Ammon's horn (tissue), 1 donor: ENCODE results near the gene CDC37.

Experiments
- DNase-seq: peaks from one replicate; pipeline ENCODE4 v3.0.0-alpha.2; 2016; ENCODE audit warnings: low spot score

CDC37 gene

DNA sequence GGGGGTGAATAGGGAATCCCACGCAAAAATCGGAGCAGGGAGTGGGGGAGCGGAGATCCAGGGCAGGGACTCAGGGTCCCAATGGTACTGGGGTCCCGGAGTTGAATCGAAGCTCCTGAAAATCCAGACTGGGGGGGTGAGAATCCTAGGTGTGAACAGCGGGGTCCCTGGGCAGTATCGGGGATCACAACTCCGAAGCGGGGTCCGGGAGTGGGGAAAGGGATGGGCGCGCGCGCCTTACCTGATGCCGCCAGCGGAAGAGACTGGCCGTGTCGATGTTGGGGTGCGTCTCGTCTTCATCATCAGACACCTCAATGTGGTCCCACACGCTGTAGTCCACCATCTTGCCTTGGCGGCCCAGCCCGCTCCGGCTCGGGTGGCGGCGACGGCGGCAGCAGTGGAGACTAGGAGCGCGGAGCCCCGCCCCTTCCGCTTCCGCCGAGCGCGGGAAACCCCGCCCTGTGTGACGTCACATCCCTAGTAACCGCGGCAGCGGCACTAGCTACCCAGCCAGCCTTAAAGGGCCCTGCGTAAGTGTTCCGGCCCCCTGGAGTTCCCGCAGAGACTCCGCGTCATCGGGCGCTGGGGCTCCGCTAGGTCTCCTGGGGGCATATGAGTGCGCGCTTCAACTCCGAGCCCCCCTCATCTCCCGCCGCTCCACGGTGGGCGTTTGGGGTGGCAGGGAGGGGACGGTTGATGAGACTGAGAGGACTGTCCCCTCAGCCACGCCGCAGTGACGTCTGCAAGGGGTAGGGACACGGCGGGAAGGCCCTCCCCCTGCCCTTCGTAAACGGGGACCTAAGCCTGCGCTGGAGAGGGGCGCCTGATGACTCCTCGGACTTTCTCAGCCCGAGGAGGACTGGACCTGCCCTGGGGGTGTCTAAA, at the start of gene CDC37:
CDC37 (minus strand) TSS at position 406 of the 885 bp plus-strand sequence; CDS start at position 343, 63 bp downstream.
- DNase-seq, result peak; percentile 97

DNA sequence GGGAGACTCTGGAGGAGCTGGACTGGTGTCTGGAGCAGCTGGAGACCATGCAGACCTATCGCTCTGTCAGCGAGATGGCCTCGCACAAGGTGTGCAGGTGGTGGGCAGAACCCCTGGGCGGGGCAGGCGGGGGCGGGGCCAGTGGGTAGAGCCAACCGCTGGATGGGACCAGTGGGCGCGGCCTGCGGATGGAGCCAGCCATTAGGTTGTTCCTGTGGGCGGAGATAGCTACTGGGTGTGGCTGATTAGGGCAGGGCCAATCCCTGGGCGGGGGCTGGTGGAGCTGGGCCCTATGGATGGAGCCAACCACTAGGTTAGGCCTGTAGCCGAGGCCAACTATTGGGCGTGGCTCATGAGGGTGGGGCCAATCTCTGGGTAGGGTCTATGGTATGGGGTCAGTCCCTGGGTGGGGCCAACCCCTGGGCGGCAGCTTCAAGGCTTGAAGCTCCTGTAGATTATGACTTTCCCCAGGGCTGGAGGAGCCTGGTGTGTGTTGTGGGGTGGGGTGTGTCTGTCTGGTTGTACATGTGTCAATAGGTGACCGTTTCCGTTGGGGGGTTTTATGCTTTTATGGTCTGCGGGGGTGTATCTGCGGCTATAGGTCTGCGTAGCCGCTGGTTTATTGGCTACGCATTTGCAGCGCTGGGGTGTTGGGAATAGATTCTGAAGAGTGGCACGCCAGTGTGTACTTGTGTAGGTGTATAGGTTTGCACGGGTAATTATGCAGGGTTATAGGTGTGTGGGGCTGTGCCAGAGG, 47.7 kb upstream of the CDC37 start:
- DNase-seq, result no peak

DNA sequence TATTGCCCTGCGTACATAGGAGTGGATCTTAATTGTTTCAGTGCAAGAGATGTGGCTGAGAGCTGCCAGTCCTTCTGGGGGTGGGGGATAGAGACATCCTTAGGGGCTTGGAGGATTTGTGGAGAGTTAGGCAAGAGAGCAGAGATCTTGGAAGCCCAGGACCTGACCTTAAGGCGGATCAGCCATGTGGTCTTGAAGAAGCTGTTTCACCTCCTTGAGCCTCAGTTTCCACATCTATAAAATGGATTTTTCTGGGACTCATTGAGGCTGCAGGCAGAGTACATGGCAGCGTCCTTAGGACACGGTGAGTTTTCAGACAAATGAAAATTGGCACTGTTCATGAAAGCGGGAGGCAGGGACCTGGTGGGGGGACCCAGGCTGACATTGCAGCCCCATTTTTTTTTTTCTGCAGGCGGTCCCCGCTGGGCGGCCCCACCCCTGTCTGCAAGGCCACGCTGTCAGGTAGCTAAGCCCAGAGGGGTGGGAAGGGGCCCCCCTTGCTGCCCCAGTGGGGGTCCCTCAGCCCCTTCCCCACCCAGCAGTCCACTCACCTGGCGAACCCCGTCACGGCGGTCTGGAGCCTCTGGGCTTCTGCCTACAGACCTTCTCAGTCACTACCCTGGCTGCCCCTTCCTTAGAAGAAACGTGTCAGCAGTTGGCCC, 47.0 kb upstream of the CDC37 start:
- DNase-seq, result no peak

DNA sequence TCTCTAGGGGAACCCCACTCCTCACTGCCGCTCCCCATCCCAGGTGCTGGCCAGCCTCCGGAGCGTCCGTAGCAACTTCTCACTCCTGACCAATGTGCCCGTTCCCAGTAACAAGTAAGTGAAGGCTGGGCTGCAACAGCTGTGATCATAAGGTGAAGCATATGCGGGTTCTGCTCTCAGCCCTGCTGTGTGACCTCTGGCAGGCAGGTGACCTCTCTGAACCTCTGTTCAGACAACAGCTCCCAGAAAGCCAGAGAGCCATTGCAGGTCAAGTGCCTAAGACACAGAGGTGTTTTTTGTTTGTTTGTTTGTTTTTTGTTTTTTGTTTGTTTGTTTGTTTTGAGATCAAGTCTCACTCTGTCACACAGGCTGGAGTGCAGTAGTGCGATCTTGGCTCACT, 45.7 kb upstream of the CDC37 start:
- DNase-seq, result no peak

DNA sequence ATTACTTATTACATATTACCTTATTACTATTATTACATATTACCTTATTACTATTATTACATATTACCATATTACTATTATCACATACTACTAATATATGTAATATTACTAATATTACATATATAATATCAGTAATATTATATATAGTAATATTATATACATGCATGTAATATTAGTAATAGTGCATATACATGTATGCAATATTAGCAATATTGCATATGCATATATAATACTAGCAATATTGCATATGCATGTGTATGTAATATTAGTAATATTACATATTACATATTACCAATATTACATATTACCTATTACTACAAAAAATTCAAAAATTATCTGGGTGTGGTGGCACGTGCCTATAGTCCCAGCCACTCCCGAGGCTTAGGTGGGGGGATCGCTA, 39.4 kb upstream of the CDC37 start:
- no peak for DNase-seq

DNA sequence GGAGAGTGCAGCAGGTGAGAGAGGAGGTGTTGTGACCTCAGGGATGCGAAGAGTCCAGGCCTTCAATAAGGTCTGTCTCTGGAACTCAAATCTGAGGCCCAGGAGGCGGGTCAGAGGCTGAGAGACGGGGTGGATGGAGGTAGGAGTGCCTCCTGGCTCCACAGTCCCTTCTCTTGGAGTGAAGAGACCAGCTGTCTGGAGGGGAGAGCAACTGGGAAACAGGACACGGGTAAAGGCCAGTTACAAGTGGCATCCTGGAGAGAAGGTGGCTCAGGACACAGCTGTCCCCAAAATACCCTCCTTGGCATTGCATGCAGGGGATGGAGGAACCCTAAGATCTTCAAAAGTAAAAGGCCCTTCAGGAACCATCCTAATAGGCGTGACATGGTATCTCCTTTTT, 36.2 kb upstream of the CDC37 start:
- no peak for DNase-seq

DNA sequence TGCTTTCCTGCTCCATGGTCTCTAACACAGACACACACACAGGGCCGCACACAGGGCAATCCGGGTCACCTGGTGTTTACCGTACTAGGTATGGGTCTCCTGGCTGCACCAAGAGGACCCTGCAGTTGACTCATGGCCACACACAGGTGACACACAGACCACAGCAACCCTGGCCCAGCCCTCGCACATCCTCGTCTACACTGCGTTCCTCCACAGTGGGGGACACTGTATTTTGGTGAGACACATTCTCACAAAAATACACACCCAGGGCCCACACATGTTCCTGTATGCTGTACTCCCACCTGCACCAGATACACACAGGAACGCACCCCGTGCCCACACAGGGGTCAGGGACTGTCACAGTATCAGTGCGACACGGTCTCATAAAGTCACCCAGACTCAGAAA, 29.8 kb upstream of the CDC37 start:
- DNase-seq, result no peak

DNA sequence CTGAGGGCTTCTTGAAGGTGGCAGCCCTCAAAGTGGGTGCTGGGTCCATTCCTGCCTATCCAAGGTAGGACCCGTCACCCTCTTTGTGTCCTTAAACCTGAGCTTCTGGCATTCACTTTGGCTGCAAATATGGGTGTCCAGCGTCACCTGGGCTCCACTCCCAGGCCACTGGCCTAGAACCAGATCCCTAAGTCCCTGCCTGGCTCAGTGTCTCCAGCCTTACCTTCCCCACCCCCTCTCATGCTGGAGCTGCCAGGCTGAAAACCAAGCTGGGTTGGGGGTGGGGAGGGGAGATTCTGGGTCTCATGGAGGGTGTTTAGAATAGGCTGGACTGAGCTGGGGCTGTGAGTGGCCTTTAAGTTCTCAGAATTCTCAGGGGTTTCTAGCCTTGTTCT, 29.4 kb upstream of the CDC37 start:
- no peak for DNase-seq

DNA sequence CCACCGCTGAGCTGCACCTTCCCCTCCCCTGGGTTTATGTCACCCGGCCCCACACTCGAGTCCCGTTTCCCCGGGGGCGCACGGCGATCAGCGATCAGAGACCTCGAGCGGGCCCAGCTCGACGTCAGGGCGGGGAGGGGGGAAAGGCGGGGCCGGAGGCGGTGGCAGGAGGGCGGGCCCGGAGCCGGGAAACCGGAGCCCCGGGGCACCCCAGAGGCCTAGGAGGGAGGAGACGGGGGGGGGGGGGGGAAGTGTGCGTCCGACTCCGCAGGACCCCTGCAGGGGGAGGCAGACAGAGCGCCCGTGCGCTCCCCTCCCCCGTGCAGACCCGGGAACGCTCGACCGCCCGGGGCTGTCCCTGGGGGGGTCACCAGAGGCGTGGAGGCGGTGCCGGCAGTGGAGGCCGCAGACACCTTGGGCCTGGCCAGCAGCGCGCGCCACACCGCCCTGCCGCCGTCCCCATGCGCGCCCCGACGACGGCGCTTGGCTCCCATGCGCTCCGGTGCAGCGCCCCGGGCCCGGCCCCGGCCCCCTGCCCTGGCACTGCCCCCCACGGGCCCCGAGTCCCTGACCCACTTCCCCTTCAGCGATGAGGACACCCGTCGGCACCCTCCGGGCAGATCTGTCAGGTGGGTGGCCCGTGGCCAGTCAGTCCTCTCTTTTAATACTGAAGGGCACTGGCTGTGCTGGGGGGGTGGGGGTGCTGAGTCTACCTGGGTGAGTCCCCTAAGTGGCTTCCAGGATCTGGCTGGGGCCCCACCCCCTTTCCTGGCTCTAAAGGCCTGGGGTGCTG, 28.8 kb upstream of the CDC37 start:
- DNase-seq, result no peak

DNA sequence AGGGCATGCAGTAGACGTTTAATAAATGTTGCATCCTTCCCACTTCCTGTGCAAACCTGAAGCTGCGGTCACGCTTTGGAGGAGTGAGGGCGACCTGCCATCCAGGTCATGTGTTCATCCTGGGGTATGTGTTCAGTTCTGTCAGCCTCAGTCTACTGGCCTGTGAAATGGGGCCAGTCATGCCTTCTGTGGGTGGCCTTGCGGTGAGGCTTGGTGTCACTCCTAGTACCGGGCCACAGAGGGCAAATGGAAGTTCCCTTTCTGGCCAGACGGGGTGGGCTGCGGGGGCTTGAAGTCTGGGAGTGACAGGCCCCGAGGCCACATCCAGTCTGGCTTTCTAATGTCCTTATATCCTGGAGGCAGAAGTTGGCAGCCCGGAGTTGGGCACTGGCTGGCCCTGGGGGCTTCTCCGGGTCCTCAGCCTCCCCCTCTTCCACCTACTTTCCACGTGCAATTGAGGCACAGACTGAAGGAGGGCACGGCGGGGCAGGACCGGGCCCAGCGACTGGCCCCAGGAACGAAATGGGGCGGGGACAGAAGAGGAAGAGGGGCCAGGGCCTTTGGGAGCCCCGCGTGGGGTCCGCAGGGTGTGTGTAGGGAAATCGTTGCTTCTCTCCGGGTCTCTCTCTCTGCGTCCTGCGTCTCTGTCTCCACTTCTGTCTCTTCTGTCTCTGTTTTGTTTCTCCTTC, 28.1 kb upstream of the CDC37 start:
- no peak for DNase-seq

DNA sequence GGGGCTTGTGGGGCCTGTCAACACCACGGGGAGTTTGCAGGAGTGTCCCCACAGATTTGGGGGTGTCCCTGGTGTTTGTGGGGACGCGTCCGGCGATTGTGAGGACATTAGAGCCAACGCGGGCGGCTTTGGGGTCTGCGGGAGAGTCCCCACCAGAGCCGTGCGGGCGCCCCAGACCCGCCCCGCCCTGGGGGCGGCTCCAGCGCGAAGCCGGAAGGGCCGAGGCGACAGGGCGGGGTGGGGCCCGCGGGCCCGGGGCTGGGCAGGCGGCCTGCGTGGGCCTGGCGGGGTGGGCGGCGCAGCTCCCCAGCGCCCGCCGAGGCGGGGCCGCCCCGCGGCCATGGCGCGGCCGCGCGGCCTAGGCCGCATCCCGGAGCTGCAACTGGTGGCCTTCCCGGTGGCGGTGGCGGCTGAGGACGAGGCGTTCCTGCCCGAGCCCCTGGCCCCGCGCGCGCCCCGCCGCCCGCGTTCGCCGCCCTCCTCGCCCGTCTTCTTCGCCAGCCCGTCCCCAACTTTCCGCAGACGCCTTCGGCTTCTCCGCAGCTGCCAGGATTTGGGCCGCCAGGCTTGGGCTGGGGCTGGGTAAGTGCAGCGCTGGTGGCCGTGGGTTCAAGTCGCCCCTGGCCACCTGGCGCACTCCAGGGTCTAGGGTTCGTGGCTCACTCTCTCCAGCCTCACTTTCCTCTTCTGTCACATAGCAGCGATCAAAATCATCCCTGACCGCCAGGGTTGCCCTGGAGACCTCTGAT, 27.3 kb upstream of the CDC37 start:
- peak; percentile 10 for DNase-seq

DNA sequence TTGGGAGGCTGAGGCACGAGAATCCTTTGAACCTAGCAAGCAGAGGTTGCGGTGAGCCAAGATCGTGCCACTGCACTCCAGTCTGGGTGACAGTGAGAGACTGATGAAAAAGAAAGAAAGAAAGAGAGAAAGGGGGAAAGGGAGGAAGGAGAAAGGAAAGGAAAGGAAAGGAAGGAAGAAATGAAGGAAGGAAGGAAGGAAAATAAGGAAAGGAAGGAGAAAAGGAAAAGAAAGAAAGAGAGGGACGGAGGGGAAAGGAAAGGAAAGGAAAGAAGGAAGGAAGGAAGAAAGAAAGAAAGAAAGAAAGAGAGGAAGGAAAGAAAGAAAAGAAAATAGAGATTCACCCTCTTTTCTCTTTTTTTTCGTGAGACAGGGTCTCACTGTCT, 25.6 kb upstream of the CDC37 start:
- DNase-seq, result no peak

DNA sequence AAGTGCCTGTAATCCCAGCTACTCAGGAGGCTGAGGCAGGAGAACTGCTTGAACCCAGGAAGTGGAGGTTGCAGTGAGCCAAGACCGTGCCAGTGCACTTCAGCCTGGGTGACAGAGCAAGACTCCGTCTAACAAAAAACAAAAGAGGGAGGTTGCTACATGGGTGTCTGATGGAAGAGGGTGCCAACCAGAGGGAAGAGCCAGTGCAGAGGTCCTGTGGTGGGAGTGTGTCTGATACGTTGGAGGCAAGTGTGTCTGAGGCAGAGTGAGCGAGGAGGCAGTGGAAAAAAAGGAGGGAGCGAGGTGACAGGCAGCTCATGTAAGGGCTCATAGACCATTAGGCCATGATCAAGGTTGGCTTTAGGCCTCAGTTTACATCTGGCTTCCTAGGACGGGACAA, 23.8 kb upstream of the CDC37 start:
- peak; percentile 0 for DNase-seq

DNA sequence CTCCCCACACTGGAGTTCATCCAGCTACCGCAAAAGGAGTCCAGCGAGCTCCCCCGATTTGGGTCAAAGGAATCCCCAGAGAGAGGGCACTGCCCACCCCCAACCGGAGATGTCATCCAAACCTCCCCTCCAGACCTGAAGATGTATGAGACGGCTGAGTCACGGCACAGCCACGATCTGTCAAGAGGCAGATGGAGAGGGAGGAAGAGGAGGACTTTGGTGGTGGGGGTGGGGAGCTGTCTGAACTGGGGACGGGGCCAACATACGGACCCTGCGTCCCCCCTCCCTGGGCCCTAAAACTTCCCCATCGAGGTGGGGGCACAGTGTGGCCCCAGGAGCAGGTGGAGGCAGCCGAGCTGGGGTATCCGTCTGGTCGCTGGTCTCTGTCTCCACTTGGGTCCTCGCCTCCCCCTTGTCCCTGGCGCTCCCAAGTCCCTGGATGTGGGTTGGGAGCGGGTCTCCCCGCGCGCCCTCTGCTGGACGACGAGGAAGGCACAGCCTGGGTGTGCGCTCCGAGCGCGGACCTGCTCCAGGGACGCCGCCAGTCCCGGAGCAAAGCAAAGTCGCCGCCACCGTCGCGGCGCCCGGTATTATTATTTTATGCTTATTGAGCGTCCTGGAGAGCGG, 20.8 kb upstream of the CDC37 start:
- DNase-seq, result peak; percentile 80

DNA sequence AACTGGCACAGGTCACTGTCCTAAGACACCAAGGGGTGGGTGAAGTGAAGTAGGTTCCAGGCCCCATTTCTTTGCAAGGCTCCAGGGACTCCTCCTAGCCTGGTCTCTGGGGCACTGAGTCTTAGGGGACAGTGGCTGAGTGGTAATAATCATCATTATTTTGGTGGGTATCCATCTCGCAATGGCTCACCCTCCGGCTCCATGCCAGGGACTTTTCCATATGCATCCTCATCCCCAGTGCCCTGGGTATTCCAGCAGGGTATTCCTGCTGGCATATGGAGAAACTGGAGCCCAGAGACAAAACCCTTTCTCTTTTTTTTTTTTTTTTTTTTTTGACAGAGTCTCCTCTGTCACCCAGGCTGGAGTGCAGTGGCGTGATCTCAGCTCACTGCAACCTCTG, 19.5 kb upstream of the CDC37 start:
- no peak for DNase-seq

DNA sequence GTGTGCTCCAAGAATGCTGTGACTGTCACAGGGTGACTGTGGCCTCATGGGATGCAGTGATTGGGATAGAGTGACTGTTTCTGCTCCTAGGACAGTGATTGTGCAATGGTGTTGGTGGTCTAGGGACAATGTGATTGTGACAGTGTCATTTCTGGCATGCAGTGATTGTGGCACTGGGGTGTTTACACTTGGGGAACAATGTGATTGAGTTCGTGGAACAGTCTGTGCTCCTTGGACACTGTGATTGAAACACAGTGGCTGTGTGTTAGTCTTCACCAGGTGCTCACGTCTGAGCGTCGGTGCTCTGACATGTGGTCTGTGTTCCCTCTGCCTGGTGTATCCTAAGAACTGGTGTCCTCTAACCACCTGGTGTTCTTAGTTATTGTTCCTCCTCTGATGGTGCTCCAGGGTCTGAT, 18.7 kb upstream of the CDC37 start:
- DNase-seq, result peak; percentile 2

DNA sequence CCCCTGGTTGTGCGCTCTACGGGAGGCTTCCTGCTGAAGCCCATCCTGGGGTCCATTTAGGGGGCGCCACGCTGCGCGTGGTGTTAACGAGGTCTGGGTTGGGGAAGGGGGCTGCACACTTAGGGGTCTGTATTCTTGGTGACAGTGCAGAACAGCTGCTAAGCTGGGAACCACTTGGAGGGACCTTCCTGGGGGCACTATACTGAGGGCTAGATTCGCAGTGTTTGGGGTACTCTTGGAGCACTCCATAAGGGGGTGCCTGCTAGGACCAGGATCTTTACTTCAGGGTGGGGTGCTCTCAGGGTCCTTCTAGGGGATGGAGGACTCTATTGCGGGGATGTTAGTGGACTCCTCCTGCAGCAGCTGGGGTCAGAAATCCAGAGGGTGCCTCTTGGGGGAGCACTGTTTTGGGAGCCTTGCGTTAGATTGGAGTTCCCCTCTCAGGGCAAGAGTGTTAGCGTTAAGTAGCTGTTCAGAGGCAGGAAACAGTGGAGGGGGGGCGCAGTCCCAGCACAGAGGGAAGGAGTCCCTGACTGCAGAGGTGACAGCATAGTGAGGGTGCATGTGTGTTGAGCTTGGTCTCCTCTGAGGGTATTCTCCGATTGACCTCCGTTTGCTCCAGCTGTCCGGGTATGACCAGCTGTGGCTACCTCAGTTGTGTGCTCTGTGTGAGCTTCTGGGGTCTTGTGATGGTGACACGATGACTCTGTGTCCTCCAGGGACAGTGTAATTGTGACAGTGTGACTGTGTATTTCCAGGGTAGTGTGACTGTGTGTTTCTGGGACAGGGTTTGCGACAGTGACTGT, 18.1 kb upstream of the CDC37 start:
- DNase-seq, result peak; percentile 1

DNA sequence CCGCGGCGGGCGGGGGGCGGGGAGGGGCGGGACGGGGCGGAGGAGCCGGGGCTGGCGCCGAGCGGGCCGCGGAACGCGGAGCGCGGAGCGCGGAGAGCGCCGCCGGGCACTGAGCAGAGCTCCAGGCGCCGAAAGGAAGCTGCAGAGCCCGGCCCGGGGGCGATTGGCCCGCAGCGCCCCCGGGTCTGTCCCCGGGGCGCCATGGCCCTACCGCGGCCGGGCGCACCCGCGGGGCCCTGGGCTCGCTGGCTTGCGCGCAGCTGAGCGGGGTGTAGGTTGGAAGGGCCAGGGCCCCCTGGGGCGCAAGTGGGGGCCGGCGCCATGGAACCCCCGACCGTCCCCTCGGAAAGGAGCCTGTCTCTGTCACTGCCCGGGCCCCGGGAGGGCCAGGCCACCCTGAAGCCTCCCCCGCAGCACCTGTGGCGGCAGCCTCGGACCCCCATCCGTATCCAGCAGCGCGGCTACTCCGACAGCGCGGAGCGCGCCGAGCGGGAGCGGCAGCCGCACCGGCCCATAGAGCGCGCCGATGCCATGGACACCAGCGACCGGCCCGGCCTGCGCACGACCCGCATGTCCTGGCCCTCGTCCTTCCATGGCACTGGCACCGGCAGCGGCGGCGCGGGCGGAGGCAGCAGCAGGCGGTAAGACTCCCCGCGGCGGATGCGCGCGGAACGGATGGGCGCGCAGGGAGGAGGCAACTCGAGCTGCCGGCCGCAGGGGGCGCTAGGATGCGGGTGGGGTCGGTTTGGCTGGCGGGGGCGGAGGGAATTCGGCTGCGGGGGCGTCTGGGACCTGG, 17.3 kb upstream of the CDC37 start, which contains the start of gene PDE4A:
PDE4A (plus strand) TSS at position 95 of the 796 bp plus-strand sequence; CDS start at position 322, 227 bp downstream.
- peak; percentile 23 for DNase-seq
